Adrenal gland (tissue), 12 donors: ENCODE measurements around the gene MAX. TPM values are rescaled to one million over a fixed set of nuclear protein-coding genes. Genes with fewer than 3 reads are reported as not detected.

ENCODE experiments used
- DNase-seq, 7 donors: peaks; one replicate each; pipeline ENCODE4 v3.0.0-alpha.2; 2019 to 2020
- H3K27ac ChIP-seq, 5 donors: fragments of 200-600 bp; sonication (generic) in 4 of 5; 1 replicate in 3 of 5; 2 replicates in 2 of 5; pipeline versions ENCODE4 v1.5.1 to v1.8.0; 2016 to 2020; ENCODE audit warnings: mild to moderate bottlenecking in 1 of 5
- H3K27me3 ChIP-seq: fragments of 200-600 bp; 2 replicates; pipeline ENCODE4 v1.8.0; 2021
- H3K36me3 ChIP-seq, 2 donors: fragments of 200-600 bp; replicated peaks in 1 of 2; 1 replicate in 1 of 2; 2 replicates in 1 of 2; pipeline versions ENCODE4 v1.5.1 to v1.8.0; 2018 to 2022
- H3K4me1 ChIP-seq, 2 donors: fragments of 200-600 bp; replicated peaks in 1 of 2; 1 replicate in 1 of 2; 2 replicates in 1 of 2; pipeline versions ENCODE4 v1.5.1 to v1.8.0; 2018 to 2021
- H3K4me3 ChIP-seq, 4 donors: fragments of 200-600 bp; sonication (generic) in 3 of 4; one replicate each; pipeline ENCODE4 v1.5.1; 2016 to 2018
- H3K9me3 ChIP-seq, 3 donors: fragments of 200-600 bp; sonication (generic) in 1 of 3; replicated peaks in 1 of 3; 1 replicate in 2 of 3; 2 replicates in 1 of 3; pipeline versions ENCODE4 v1.5.1 to v1.8.0; 2016 to 2021
- CTCF ChIP-seq, 6 experiments: fragments of 450-650 bp in 4 of 6; fragments of 200-600 bp in 2 of 6; sonication (generic) in 1 of 6; IDR thresholded peaks; 1 replicate in 5 of 6; 2 replicates in 1 of 6; pipeline versions ENCODE4 v1.5.1 to v1.8.0; 2016 to 2021; ENCODE audit warnings: antibody characterized with exemption in 6 of 6, mild to moderate bottlenecking in 2 of 6, moderate library complexity in 1 of 6
- POLR2A ChIP-seq, 2 donors: fragments of 450-650 bp; IDR thresholded peaks; one replicate each; pipeline ENCODE4 v1.6.1; 2017; ENCODE audit warnings: antibody characterized with exemption in 2 of 2, mild to moderate bottlenecking in 2 of 2, moderate library complexity in 1 of 2
- WGBS, 4 donors: extraction: QIAGEN DNeasy Blood & Tissue Kit in 2 of 4; methylation state at CpG; one replicate each; pipeline versions ENCODE4 v1.1.5 to v1.1.7; 2013 to 2017; 5-methylcytosine and 5-hydroxymethylcytosine counted together
- intact Hi-C, 2 donors: fragments of 100-400 bp; cut with DNase I; formaldehyde crosslinking; loops; one replicate each; pipeline versions ENCODE4 v1.14.1 to v1.15.0; 2022 to 2023
- microRNA-seq, 3 donors: library from miRNA; unstranded; fragments of <30 nt; microRNA quantifications; one replicate each; pipeline ENCODE4, GENCODE V29; 2017 to 2020
- polyA plus RNA-seq, 3 donors: library from polyadenylated mRNA; stranded (reverse); fragments of 200-250 nt in 2 of 3; fragments of 350-450 nt in 1 of 3; fragmentation: Illumina TruSeq in 1 of 3; extraction: RNeasy Lipid Tissue Mini Kit (QIAGEN cat#74804) in 1 of 3; gene quantifications; one replicate each; pipeline ENCODE4 v1.2.3, GENCODE V29; 2013 to 2014
- small RNA-seq, 2 donors: library from RNA; depleted of rRNA; stranded (forward); fragments of <200 nt; gene quantifications; one replicate each; pipeline ENCODE3, GENCODE V24; 2016
- total RNA-seq, 9 donors: library from RNA; depleted of rRNA in 4 of 9; stranded (reverse); fragments of >200 nt in 4 of 9; fragments of 120-200 nt in 1 of 9; fragmentation: NEBNext Ultra II Directional in 1 of 9; extraction: Animal tissue kit (Norgen Biotek cat#: 25700) in 1 of 9; gene quantifications; one replicate each; pipeline versions ENCODE4 v1.1.0 to v1.2.4, GENCODE V29; 2013 to 2023
- donor health status: healthy with polysubstance abuse.
- donor health status: Bipolar disorder and iron deficiency.
- donor health status: DM: yes; HTN: yes; CAD: no.
- donor health status: DM: no; HTN: no; CAD: no.
- donor health status: DM: no; HTN: no; CAD: no.
- donor health status: DM: yes; HTN: yes; CAD: no.

MAX gene
- total and polyA plus RNA-seq, 12 donors: 31.5 to 114 (median 55.2) TPM

DNA sequence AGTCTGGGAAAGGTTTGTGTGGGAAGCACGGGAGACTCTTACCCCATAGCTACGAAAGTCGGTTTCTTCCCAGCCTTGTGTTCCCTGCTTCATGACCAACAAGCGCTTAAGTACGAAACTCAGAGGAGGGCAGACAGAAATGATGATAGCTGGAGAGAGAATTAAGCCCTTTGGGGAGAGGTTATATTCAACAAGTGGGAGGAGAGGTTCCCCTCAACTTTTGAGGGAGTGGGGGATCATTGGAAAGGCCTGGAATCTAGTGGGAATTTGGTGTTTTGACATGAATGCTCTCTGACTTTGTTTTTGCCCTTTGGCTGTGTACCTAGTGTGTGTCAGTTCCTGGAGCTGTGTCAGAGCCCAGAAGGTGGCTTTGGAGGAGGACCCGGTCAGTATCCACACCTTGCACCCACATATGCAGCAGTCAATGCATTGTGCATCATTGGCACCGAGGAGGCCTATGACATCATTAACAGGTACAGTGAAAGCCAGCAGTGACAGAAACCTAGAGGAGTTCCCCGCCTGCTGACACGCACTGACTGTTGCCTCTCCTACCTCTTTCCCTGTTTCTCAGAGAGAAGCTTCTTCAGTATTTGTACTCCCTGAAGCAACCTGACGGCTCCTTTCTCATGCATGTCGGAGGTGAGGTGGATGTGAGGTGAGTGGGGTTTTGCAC is 75.1 kb downstream of the MAX start:
- no peak for TF ChIP-seq CTCF (IDR thresholded peaks at IDR 0.05)
- no peak for TF ChIP-seq POLR2A (IDR thresholded peaks at IDR 0.05)
- WGBS, 4 donors: 96 to 98% (median 98%) methylated on average over 10 to 11 of the region's 11 CpGs
- Histone ChIP-seq H3K27ac (no peak overlapping the region), H3K27me3 (no peaks in the 10 kb centered on the region), H3K4me3 (no peak overlapping the region), H3K4me1 (no peaks in the 10 kb centered on the region), H3K9me3 (no peaks in the 10 kb centered on the region), H3K36me3 (peaks cover 0 to 30% of the 10 kb centered on the region in 2 donors)
- DNase-seq: no peak
- intact Hi-C loops: no loop called here

GRCh38 chr14:65026526-65026925 is 75.8 kb downstream of the MAX start:
- Histone ChIP-seq H3K4me1 (no peaks in the 10 kb centered on the region), H3K9me3 (no peaks in the 10 kb centered on the region), H3K36me3 (peaks cover 0 to 27% of the 10 kb centered on the region in 2 donors), H3K27me3 (no peaks in the 10 kb centered on the region), H3K4me3 (no peak overlapping the region), H3K27ac (no peak overlapping the region)
- TF ChIP-seq POLR2A (IDR thresholded peaks at IDR 0.05): no peak
- no peak for TF ChIP-seq CTCF (IDR thresholded peaks at IDR 0.05)
- intact Hi-C loops: no loop called here
- no peak for DNase-seq
- WGBS, 4 donors: 91 to 98% (median 95%) methylated on average over 9 of the region's 9 CpGs

GRCh38 chr14:65025818-65026217 is 76.5 kb downstream of the MAX start:
- Histone ChIP-seq H3K27me3 (no peaks in the 10 kb centered on the region), H3K27ac (no peak overlapping the region), H3K9me3 (no peaks in the 10 kb centered on the region), H3K36me3 (peaks cover 0 to 27% of the 10 kb centered on the region in 2 donors), H3K4me3 (no peak overlapping the region), H3K4me1 (no peaks in the 10 kb centered on the region)
- DNase-seq: no peak
- 82 to 91% (median 89%) methylated on average over 6 of the region's 6 CpGs for WGBS, 4 donors
- intact Hi-C loops: no loop called here
- TF ChIP-seq CTCF (IDR thresholded peaks at IDR 0.05): no peak
- no peak for TF ChIP-seq POLR2A (IDR thresholded peaks at IDR 0.05)

Small RNAs within 50 kb of the gene (microRNA-seq; reads per million reads assigned to microRNA genes)
- 0 to 1.5 (median 1.1) reads per million in 3 donors for gene MIR4706

Small RNAs within 50 kb of the gene (small RNA-seq; reads per million reads assigned to genes)
- gene MIR4706 (0 reads per million in 2 donors), gene RNU2-14P (0.08 to 0.12 reads per million in 2 donors)

Other genes with a start within 250 kb of the MAX start
- 1 to 10 TPM in 4 of 9 donors, under 1 TPM in 5; 0.18 to 6.1 (median 0.76) TPM for gene SPTB, start 222.6 kb downstream of the MAX start, total RNA-seq
- 10 to 100 TPM in 1 of 3 donors, 1 to 10 TPM in 2; 1.1 to 14.5 (median 1.3) TPM for gene SPTB, start 222.6 kb downstream of the MAX start, polyA plus RNA-seq
- 100 to 1,000 TPM in 1 of 9 donors, 10 to 100 TPM in 8; 54.4 to 101 (median 74.7) TPM for gene CHURC1, start 188.1 kb downstream of the MAX start, total RNA-seq
- 10 to 100 TPM; 36.7 to 97.0 (median 46.4) TPM for gene CHURC1, start 188.1 kb downstream of the MAX start, polyA plus RNA-seq
- gene GPX2, start 159.8 kb downstream of the MAX start, total RNA-seq: under 1 TPM in 2 of 9 donors, not detected in 7; 0.31 to 0.36 TPM
- 1 to 10 TPM in 1 of 3 donors, under 1 TPM in 1, not detected in 1; 0.73 to 1.4 TPM for gene GPX2, start 159.8 kb downstream of the MAX start, polyA plus RNA-seq
- 1 to 10 TPM in 8 of 9 donors, under 1 TPM in 1; 0.95 to 8.9 (median 3.5) TPM for gene RAB15, start 130.2 kb downstream of the MAX start, total RNA-seq
- gene RAB15, start 130.2 kb downstream of the MAX start, polyA plus RNA-seq: 1 to 10 TPM; 3.6 to 8.6 (median 5.8) TPM
- gene FNTB, start 115.6 kb downstream of the MAX start, total RNA-seq: 10 to 100 TPM; 12.2 to 27.2 (median 23.9) TPM
- 10 to 100 TPM; 18.0 to 20.2 (median 18.7) TPM for gene FNTB, start 115.6 kb downstream of the MAX start, polyA plus RNA-seq